ENCODE data around the gene AFG1L. TPM values are rescaled to one million over a fixed set of nuclear protein-coding genes. Genes with fewer than 3 reads are reported as not detected.

The AFG1L gene
- total and polyA plus RNA-seq, 2 experiments from 2014 or later, result 4.1 to 8.7 TPM

DNA sequence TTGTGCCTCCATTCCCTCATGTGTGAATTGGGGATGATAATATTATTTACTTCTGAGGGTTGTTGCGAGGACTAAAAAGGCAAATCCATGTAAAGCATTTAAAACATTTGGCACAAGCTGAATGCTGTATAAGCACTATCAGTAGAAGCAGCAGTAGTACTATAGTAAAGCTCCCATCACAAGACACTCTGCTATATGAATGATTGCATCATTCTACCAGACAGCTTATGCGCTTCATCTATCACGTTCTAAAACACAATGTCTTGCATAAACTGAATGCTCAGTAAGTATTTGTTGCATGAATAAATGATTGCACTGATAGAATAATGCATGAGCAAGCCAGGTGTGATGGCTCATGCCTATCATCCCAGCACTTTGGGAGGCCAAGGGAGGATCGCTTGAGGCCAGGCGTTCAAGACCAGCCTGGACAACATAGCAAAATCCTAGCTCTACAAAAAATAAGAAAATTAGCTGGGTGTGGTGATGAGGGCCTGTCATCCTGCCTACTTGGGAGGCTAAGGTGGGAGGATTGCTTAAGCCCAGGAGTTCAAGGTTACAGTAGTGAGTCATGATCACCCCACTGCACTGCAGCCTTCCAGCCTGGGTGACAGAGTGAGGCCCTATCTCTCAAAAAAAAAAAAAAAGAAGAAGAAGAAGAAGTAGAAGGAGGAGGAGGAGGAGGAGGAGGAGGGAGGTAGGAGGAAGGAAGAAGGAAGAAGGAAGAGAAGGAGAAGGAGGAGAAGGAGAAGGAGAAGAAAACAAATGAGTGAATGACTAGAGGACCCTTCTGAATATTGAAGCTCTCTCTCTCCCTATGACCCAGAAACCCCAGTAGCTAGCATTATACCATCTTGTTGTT lies 215.8 kb downstream of the AFG1L start:
- Histone ChIP-seq H3K79me2 (replicated peaks; ENCODE audit: insufficient read depth) (no peaks in the 10 kb centered on the region), H3K27ac (ENCODE audit: low read depth) (no peak overlapping the region), H4K20me1 (replicated peaks; ENCODE audit: insufficient read depth) (no peaks in the 10 kb centered on the region), H3K4me3 (no peak overlapping the region), H3K4me2 (no peak overlapping the region), H2AFZ (no peak overlapping the region), H3F3A (replicated peaks; ENCODE audit: low read depth) (no peaks in the 10 kb centered on the region), H3K9me2 (ENCODE audit: insufficient read depth) (0 out of 2 replicates have a peak, but pooled peaks cover 3% of the 10 kb centered on the region), H3K36me3 (ENCODE audit: insufficient read depth) (peaks cover 5% of the 10 kb centered on the region; the same call in 1 of the 2 replicates), H3K4me1 (ENCODE audit: insufficient read depth) (no peaks in the 10 kb centered on the region), H3K27me3 (ENCODE audit: insufficient read depth) (no peaks in the 10 kb centered on the region)
- H3K9me3 Mint-ChIP-seq, result peaks cover 33% of the 10 kb centered on the region
- ATAC-seq (no peak), DNase-seq (ENCODE audit: low spot score) (no peak)
- H3K27ac Mint-ChIP-seq, result no peak overlapping the region
- H3K36me3 Mint-ChIP-seq (ENCODE audit: low read depth), result peaks cover 25% of the 10 kb centered on the region
- no peaks in the 10 kb centered on the region; the same call in 2 of the 3 replicates for H3K4me1 Mint-ChIP-seq
- TF ChIP-seq, protein P1, sequence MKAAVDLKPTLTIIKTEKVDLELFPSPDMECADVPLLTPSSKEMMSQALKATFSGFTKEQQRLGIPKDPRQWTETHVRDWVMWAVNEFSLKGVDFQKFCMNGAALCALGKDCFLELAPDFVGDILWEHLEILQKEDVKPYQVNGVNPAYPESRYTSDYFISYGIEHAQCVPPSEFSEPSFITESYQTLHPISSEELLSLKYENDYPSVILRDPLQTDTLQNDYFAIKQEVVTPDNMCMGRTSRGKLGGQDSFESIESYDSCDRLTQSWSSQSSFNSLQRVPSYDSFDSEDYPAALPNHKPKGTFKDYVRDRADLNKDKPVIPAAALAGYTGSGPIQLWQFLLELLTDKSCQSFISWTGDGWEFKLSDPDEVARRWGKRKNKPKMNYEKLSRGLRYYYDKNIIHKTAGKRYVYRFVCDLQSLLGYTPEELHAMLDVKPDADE (IDR thresholded peaks at IDR 0.05), result no peak
- no peak for TF ChIP-seq ZNF331 (CRISPR knock-in tag; IDR thresholded peaks at IDR 0.05; ENCODE audit: low read depth)
- TF ChIP-seq NANOG (IDR thresholded peaks at IDR 0.05; ENCODE audit: borderline replicate concordance), result no peak
- TF ChIP-seq EZH2phosphoT487 (IDR thresholded peaks at IDR 0.05; ENCODE audit: unreplicated experiment), result no peak
- TF ChIP-seq STAT1 (IDR thresholded peaks at IDR 0.05; ENCODE audit: unreplicated experiment), result no peak
- TF ChIP-seq, protein P2, sequence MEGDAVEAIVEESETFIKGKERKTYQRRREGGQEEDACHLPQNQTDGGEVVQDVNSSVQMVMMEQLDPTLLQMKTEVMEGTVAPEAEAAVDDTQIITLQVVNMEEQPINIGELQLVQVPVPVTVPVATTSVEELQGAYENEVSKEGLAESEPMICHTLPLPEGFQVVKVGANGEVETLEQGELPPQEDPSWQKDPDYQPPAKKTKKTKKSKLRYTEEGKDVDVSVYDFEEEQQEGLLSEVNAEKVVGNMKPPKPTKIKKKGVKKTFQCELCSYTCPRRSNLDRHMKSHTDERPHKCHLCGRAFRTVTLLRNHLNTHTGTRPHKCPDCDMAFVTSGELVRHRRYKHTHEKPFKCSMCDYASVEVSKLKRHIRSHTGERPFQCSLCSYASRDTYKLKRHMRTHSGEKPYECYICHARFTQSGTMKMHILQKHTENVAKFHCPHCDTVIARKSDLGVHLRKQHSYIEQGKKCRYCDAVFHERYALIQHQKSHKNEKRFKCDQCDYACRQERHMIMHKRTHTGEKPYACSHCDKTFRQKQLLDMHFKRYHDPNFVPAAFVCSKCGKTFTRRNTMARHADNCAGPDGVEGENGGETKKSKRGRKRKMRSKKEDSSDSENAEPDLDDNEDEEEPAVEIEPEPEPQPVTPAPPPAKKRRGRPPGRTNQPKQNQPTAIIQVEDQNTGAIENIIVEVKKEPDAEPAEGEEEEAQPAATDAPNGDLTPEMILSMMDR (conservative IDR thresholded peaks at IDR 0.05; ENCODE audit: low read depth in 2 of 2), result no peak
- no peak overlapping the region for H3K4me3 Mint-ChIP-seq
- peaks cover 3% of the 10 kb centered on the region for H3K27me3 Mint-ChIP-seq (ENCODE audit: insufficient read depth, low read depth, poor library complexity)

DNA sequence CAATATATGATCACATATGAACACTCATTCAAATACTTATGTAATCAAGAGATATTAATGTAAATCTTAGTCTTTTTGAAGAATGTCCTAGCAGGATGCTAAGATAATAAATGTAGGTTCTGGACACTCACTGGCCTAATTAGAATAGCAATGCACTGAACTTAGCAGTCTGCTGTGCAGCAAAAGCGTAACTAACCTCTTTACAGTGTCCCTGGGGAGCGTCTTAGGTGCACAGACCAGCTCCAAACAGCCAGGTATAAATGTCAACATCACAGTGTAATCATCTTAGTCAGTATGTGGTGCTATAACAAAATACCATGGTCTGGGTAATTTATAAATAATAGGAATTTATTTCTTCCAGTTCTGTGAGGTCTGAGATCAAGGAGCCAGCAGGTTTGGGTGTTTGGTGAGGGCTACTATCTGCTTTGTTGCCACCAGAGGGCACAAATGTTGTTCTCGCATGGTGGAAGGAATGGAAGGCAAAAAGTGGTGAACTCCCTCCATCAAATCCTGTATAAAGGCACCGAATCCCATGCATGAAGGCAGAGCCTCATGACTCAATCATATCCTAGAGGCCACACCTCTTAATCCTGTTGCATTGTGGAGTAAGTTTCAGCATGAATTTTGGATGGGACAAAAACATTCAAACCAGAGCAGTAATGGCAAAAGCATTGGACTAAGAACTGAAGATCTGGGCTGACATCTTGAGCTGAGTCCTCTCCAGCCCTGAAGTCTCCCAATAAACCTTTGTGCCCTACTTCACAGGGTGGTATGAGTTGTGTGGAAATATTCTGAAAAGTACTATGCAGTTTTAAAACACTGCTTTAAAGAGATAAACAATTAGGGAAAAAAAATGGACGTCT lies 224.1 kb downstream of the AFG1L start:
- H3K4me1 ChIP-seq (ENCODE audit: insufficient read depth), result no peaks in the 10 kb centered on the region
- H3K9me3 Mint-ChIP-seq, result peaks cover 9% of the 10 kb centered on the region
- H3K4me3 Mint-ChIP-seq, result no peak overlapping the region
- no peaks in the 10 kb centered on the region; the same call in 1 of the 3 replicates for H3K4me1 Mint-ChIP-seq
- DNase-seq (ENCODE audit: low spot score), result peak; percentile 76
- H3K27me3 ChIP-seq (ENCODE audit: insufficient read depth), result no peaks in the 10 kb centered on the region
- H3K27me3 Mint-ChIP-seq (ENCODE audit: insufficient read depth, low read depth, poor library complexity), result peaks cover 3% of the 10 kb centered on the region
- no peak overlapping the region for H2AFZ ChIP-seq
- no peaks in the 10 kb centered on the region for H4K20me1 ChIP-seq (replicated peaks; ENCODE audit: insufficient read depth)
- ATAC-seq, result peak; percentile 87
- H3K4me2 ChIP-seq, result no peak overlapping the region
- no peaks in the 10 kb centered on the region for H3K79me2 ChIP-seq (replicated peaks; ENCODE audit: insufficient read depth)
- no peak overlapping the region for H3K4me3 ChIP-seq
- no peak overlapping the region for H3K27ac ChIP-seq (ENCODE audit: low read depth)
- H3K36me3 Mint-ChIP-seq (ENCODE audit: low read depth), result peaks cover 2% of the 10 kb centered on the region
- TF ChIP-seq, protein P1 (IDR thresholded peaks at IDR 0.05), result no peak
- TF ChIP-seq, protein P2 (conservative IDR thresholded peaks at IDR 0.05; ENCODE audit: low read depth in 2 of 2), result peak; percentile 68 to 81
- H3K9me2 ChIP-seq (ENCODE audit: insufficient read depth), result no peaks in the 10 kb centered on the region
- H3K27ac Mint-ChIP-seq, result no peak overlapping the region
- H3F3A ChIP-seq (replicated peaks; ENCODE audit: low read depth), result no peaks in the 10 kb centered on the region
- no peaks in the 10 kb centered on the region for H3K36me3 ChIP-seq (ENCODE audit: insufficient read depth)

All from GM23338 (cell line).